K562 (cell line): ENCODE data around the gene RASSF7. TPM values are rescaled to one million over a fixed set of nuclear protein-coding genes. Genes with fewer than 3 reads are reported as not detected.

Experiments
- ATAC-seq: fragments of 200-7000 bp; cut with Tn5 transposase; 3 replicates; pipeline ENCODE4 v1.9.1; 2020; ENCODE audit warnings: moderate library complexity
- BruUV-seq: library from RNA; stranded (reverse); fragments of 400-500 nt; replicated peaks from 2 replicates; lab custom pipeline; 2021; lab: Mats Ljungman, UMichigan
- CTCF ChIA-PET: fragments of 300-600 bp; formaldehyde crosslinking; extraction: SDS; loops from one replicate; lab custom pipeline; 2021; ENCODE audit warnings: low intra/inter-chr PET ratio; lab: Yijun Ruan, JAX
- POLR2A ChIA-PET: fragments of 300-600, 350-650 bp; sonication (Branson Sonifier 250); formaldehyde crosslinking; extraction: SDS; loops from one replicate; lab custom pipeline; 2021; ENCODE audit warnings: antibody characterized with exemption, inconsistent platforms; lab: Yijun Ruan, JAX
- DNase-seq, 4 experiments: peaks; one replicate each; pipeline versions ENCODE4 v3.0.0 to v3.0.0-alpha.2; 2011 to 2018; ENCODE audit warnings: low spot score in 3 of 4, mixed read lengths in 3 of 4; ENCODE audit errors: extremely low read depth in 1 of 4
- FAIRE-seq: peaks from 2 replicates; lab custom pipeline; 2011; peaks lifted over from hg19 to GRCh38; lab: Jason Lieb, UNC
- H2AFZ ChIP-seq: 2 replicates; pipeline ENCODE4 v1.6.0; 2011; ENCODE audit warnings: low read depth, low read length, control low read depth, inconsistent platforms
- H3K27ac ChIP-seq: fragments of 200-600 bp; 3 replicates; pipeline ENCODE4 v1.8.0; 2011; ENCODE audit warnings: low read depth, mild to moderate bottlenecking, control low read depth, inconsistent platforms, low read length, moderate library complexity, mixed read lengths; ENCODE audit errors: extremely low read depth
- H3K27me3 ChIP-seq, 2 experiments: fragments of 300-600 bp in 1 of 2; 2 replicates in 1 of 2; 3 replicates in 1 of 2; pipeline versions ENCODE4 v1.6.0 to v1.8.0; 2011; ENCODE audit warnings: inconsistent platforms in 2 of 2, low read length in 2 of 2, mild to moderate bottlenecking in 1 of 2, mixed read lengths in 1 of 2, moderate library complexity in 1 of 2; ENCODE audit not compliant: control insufficient read depth in 2 of 2, insufficient read depth in 2 of 2
- H3K36me3 ChIP-seq: fragments of 300-600 bp; 3 replicates; pipeline ENCODE4 v1.8.0; 2011; ENCODE audit warnings: mild to moderate bottlenecking, low read length, inconsistent platforms; ENCODE audit not compliant: control insufficient read depth, insufficient read depth
- H3K4me1 ChIP-seq, 2 experiments: fragments of 200-600 bp in 1 of 2; replicated peaks in 1 of 2; 2 replicates in 1 of 2; 3 replicates in 1 of 2; pipeline versions ENCODE4 v1.5.1 to v1.8.0; 2011; ENCODE audit warnings: inconsistent platforms in 2 of 2, low read length in 2 of 2, mild to moderate bottlenecking in 1 of 2, mixed read lengths in 1 of 2, moderate library complexity in 1 of 2; ENCODE audit not compliant: control insufficient read depth in 2 of 2, insufficient read depth in 2 of 2
- H3K4me2 ChIP-seq: 2 replicates; pipeline ENCODE4 v1.6.1; 2011; ENCODE audit warnings: low read length, control low read depth, inconsistent platforms, mixed read lengths; ENCODE audit not compliant: insufficient read depth
- H3K4me3 ChIP-seq: fragments of 200-600 bp; sonication (generic), shearing (Covaris generic); 2 replicates; pipeline ENCODE4 v1.5.1; 2016; ENCODE audit warnings: control low read depth, inconsistent platforms
- H3K79me2 ChIP-seq: fragments of 200-600 bp; 3 replicates; pipeline ENCODE4 v1.8.0; 2011; ENCODE audit warnings: low read length, inconsistent platforms; ENCODE audit not compliant: control insufficient read depth, insufficient read depth
- H3K9ac ChIP-seq, 2 experiments: 2 replicates each; pipeline versions ENCODE4 v1.6.0 to v1.6.1; 2011; ENCODE audit warnings: low read depth in 2 of 2, low read length in 2 of 2, control low read depth in 1 of 2, inconsistent platforms in 1 of 2, mild to moderate bottlenecking in 1 of 2, mixed read lengths in 1 of 2; ENCODE audit not compliant: insufficient read depth in 1 of 2
- H3K9me1 ChIP-seq: one replicate; pipeline ENCODE4 v1.6.0; 2011; ENCODE audit warnings: inconsistent platforms, mild to moderate bottlenecking, low read length, moderate library complexity; ENCODE audit not compliant: control insufficient read depth, insufficient read depth
- H3K9me3 ChIP-seq: replicated peaks from 2 replicates; pipeline ENCODE4 v1.5.1; 2011; ENCODE audit warnings: low read depth, low read length, inconsistent platforms; ENCODE audit not compliant: control insufficient read depth, insufficient read depth
- H4K20me1 ChIP-seq: replicated peaks from 2 replicates; pipeline ENCODE4 v1.6.1; 2011; ENCODE audit warnings: low read length, inconsistent platforms, mixed read lengths; ENCODE audit not compliant: control insufficient read depth, insufficient read depth
- WGBS: fragments of 100-300 bp; shearing (Covaris generic); methylation state at CpG from one replicate; pipeline ENCODE4 v1.1.6; 2016; ENCODE audit warnings: low coverage, mixed read lengths; ENCODE audit not compliant: insufficient coverage; ENCODE audit errors: missing lambda C conversion rate; 5-methylcytosine and 5-hydroxymethylcytosine counted together
- in situ Hi-C: fragments of 300-500 bp; cut with MboI; formaldehyde crosslinking; loops from 4 replicates; pipeline ENCODE4 v1.15.0; 2018; ENCODE audit warnings: inconsistent platforms, mixed read lengths
- intact Hi-C: fragments of 100-400 bp; cut with micrococcal nuclease; formaldehyde crosslinking; loops from 2 replicates; pipeline ENCODE4 v1.14.2; 2022
- polyA plus RNA-seq, 8 experiments: library from polyadenylated mRNA; depleted of rRNA in 4 of 8; stranded (reverse) in 5 of 8; unstranded in 3 of 8; fragments of >200 nt; fragmentation: Nextera tagmentation in 2 of 8; fragmentation: Illumina TruSeq in 1 of 8; extraction: Ambion mirVana in 2 of 8; extraction: Trizol in 1 of 8; gene quantifications; 2 replicates each; pipeline versions ENCODE4 v1.2.1 to v1.2.3, GENCODE V29; 2011 to 2014; ENCODE audit warnings: inconsistent platforms in 1 of 8, missing spikeins in 1 of 8
- total RNA-seq, 7 experiments: library from RNA; depleted of rRNA in 6 of 7; stranded (reverse); fragments of >200 nt in 6 of 7; fragmentation: Illumina TruSeq in 2 of 7; extraction: Trizol in 2 of 7; gene quantifications; 2 replicates each; pipeline versions ENCODE4 v1.2.1 to v1.2.3, GENCODE V29; 2011 to 2021; ENCODE audit warnings: low replicate concordance in 1 of 7
- TF ChIP-seq, protein P1 (sequence below): fragments of 250-450 bp; sonication (Bioruptor Pico); IDR thresholded peaks from 2 replicates; pipeline ENCODE4 v1.5.0; 2021; ENCODE audit warnings: mild to moderate bottlenecking, borderline replicate concordance
- TF ChIP-seq, protein P2 (sequence below): fragments of 450-650 bp; IDR thresholded peaks from 2 replicates; pipeline ENCODE4 v1.6.1; 2017; ENCODE audit warnings: antibody characterized with exemption, mild to moderate bottlenecking

The RASSF7 gene
- total and polyA plus RNA-seq, 9 of the 15 experiments (the other 6 are each of a cell fraction or from before 2014, with no cell fraction given): 0.41 to 45.2 (median 18.6) TPM

DNA sequence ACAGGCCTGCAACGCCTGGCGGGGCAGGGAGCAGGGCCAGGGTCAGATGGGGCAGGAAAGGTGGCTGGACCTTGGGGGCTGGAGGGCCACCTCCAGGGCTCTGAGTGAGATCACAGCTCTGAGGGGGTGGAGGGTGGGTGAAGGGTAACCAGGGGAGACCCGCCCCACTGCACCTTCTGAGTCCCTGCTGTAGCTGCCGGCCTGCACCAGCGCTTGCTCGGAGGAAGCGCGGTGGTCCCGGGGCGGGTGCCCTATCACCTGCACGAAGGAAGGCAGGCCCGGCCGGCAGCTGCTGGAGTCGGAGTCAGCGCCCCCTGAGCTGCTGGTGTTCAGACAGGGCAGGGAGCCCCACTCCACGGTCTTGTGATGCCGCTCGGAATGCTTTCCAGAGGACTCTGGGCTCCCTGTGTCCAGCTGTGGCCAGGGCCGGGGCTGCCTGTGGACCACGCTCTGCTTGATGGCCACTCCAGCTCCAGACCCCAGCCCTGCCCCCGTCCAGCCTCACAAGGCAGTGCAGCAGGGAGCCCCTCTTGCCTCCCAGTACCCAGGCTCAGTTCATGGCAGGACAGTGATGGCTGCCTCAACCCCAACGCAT is 4.0 kb upstream of the RASSF7 start:
- no peak overlapping the region for H3K27ac ChIP-seq
- peak overlapping the region in 1 of 2 experiments; percentile 47; a peak in 1 of 4 replicates for H3K9ac ChIP-seq
- no peaks in the 10 kb centered on the region for H3K36me3 ChIP-seq
- peaks cover 16% of the 10 kb centered on the region for H3K79me2 ChIP-seq
- H4K20me1 ChIP-seq: 0 out of 2 replicates have a peak, but pooled peaks cover 2% of the 10 kb centered on the region
- BruUV-seq: no TSS peak
- H3K9me1 ChIP-seq: peaks cover 2% of the 10 kb centered on the region
- no peak for DNase-seq
- CTCF ChIA-PET: no interaction called here
- peaks cover 24 to 97% of the 10 kb centered on the region in 2 experiments for H3K4me1 ChIP-seq
- no peak overlapping the region for H2AFZ ChIP-seq
- POLR2A ChIA-PET: interaction anchor here (0.6 to 1.8 kb wide), 4 partner anchors 22 to 99 kb away, joined by 3 to 5 read pairs (median 4); no protein-coding TSS in a partner anchor
- no peak for FAIRE-seq
- no peak overlapping the region for H3K4me3 ChIP-seq
- no peak overlapping the region for H3K4me2 ChIP-seq
- intact Hi-C loops (loop anchor here (10.0 kb wide), 2 partner anchors 58 to 138 kb away; partner anchors contain the start of genes DEAF1, IRF7 and TMEM80), in situ Hi-C loops (no loop called here)
- no peaks in the 10 kb centered on the region for H3K27me3 ChIP-seq
- TF ChIP-seq, protein P1, sequence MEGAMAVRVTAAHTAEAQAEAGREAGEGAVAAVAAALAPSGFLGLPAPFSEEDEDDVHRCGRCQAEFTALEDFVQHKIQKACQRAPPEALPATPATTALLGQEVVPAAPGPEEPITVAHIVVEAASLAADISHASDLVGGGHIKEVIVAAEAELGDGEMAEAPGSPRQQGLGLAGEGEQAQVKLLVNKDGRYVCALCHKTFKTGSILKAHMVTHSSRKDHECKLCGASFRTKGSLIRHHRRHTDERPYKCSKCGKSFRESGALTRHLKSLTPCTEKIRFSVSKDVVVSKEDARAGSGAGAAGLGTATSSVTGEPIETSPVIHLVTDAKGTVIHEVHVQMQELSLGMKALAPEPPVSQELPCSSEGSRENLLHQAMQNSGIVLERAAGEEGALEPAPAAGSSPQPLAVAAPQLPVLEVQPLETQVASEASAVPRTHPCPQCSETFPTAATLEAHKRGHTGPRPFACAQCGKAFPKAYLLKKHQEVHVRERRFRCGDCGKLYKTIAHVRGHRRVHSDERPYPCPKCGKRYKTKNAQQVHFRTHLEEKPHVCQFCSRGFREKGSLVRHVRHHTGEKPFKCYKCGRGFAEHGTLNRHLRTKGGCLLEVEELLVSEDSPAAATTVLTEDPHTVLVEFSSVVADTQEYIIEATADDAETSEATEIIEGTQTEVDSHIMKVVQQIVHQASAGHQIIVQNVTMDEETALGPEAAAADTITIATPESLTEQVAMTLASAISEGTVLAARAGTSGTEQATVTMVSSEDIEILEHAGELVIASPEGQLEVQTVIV (CRISPR knock-in tag): no peak
- TF ChIP-seq, protein P2, sequence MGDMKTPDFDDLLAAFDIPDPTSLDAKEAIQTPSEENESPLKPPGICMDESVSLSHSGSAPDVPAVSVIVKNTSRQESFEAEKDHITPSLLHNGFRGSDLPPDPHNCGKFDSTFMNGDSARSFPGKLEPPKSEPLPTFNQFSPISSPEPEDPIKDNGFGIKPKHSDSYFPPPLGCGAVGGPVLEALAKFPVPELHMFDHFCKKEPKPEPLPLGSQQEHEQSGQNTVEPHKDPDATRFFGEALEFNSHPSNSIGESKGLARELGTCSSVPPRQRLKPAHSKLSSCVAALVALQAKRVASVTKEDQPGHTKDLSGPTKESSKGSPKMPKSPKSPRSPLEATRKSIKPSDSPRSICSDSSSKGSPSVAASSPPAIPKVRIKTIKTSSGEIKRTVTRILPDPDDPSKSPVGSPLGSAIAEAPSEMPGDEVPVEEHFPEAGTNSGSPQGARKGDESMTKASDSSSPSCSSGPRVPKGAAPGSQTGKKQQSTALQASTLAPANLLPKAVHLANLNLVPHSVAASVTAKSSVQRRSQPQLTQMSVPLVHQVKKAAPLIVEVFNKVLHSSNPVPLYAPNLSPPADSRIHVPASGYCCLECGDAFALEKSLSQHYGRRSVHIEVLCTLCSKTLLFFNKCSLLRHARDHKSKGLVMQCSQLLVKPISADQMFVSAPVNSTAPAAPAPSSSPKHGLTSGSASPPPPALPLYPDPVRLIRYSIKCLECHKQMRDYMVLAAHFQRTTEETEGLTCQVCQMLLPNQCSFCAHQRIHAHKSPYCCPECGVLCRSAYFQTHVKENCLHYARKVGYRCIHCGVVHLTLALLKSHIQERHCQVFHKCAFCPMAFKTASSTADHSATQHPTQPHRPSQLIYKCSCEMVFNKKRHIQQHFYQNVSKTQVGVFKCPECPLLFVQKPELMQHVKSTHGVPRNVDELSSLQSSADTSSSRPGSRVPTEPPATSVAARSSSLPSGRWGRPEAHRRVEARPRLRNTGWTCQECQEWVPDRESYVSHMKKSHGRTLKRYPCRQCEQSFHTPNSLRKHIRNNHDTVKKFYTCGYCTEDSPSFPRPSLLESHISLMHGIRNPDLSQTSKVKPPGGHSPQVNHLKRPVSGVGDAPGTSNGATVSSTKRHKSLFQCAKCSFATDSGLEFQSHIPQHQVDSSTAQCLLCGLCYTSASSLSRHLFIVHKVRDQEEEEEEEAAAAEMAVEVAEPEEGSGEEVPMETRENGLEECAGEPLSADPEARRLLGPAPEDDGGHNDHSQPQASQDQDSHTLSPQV: no peak
- no peak for ATAC-seq
- WGBS: 86% methylated on average over 10 of the region's 22 CpGs
- H3K9me3 ChIP-seq: no peaks in the 10 kb centered on the region
